Endothelial cell (in vitro differentiated cells): Measurements from ENCODE around the gene ZFYVE26. TPM values are rescaled to one million over a fixed set of nuclear protein-coding genes. Genes with fewer than 3 reads are reported as not detected.
A peak's percentile ranks its signal among the peaks of the same experiment; 100 is the strongest.

Experiments
- DNase-seq: peaks from one replicate; pipeline ENCODE4 v3.0.0; 2021; ENCODE audit warnings: low spot score
- H3K27ac Mint-ChIP-seq: one replicate; pipeline ENCODE4 v1.8.0; 2021; ENCODE audit warnings: mixed read lengths, inconsistent platforms; ENCODE audit not compliant: unreplicated experiment
- H3K27me3 Mint-ChIP-seq: one replicate; pipeline ENCODE4 v1.8.0; 2021; ENCODE audit warnings: mild to moderate bottlenecking, moderate library complexity, mixed read lengths, inconsistent platforms; ENCODE audit not compliant: unreplicated experiment
- H3K36me3 Mint-ChIP-seq: one replicate; pipeline ENCODE4 v1.8.0; 2021; ENCODE audit warnings: mild to moderate bottlenecking, low read depth, mixed read lengths, inconsistent platforms; ENCODE audit not compliant: unreplicated experiment
- H3K4me1 Mint-ChIP-seq: one replicate; pipeline ENCODE4 v1.8.0; 2021; ENCODE audit warnings: mild to moderate bottlenecking, mixed read lengths, inconsistent platforms; ENCODE audit not compliant: unreplicated experiment
- H3K4me3 Mint-ChIP-seq: one replicate; pipeline ENCODE4 v1.8.0; 2021; ENCODE audit warnings: mild to moderate bottlenecking, mixed read lengths, inconsistent platforms; ENCODE audit not compliant: unreplicated experiment
- H3K9me3 Mint-ChIP-seq: one replicate; pipeline ENCODE4 v1.8.0; 2021; ENCODE audit warnings: mixed read lengths, inconsistent platforms; ENCODE audit not compliant: unreplicated experiment
- CTCF ChIP-seq: fragments of 200-600 bp; sonication (generic); IDR thresholded peaks from one replicate; pipeline ENCODE4 v1.5.0; 2021; ENCODE audit warnings: antibody characterized with exemption; ENCODE audit not compliant: unreplicated experiment
- total RNA-seq: library from RNA; stranded (reverse); fragmentation: NEBNext Ultra II Directional; extraction: Animal tissue kit (Norgen Biotek cat#: 25700); gene quantifications from one replicate; pipeline ENCODE4 v1.2.1, GENCODE V29; 2021; ENCODE audit not compliant: unreplicated experiment

ZFYVE26 gene
- total RNA-seq, 1 donor from 2014 or later = 28.9 TPM

GRCh38 chr14:67815573-67816225 is 691 bp downstream of the ZFYVE26 start:
- no peak for DNase-seq
- Mint-ChIP-seq H3K9me3 (no peaks in the 10 kb centered on the region), H3K27ac (peak overlapping the region; percentile 98), H3K4me1 (peaks cover 21% of the 10 kb centered on the region), H3K27me3 (peaks cover 8% of the 10 kb centered on the region), H3K36me3 (peaks cover 15% of the 10 kb centered on the region), H3K4me3 (peak overlapping the region; percentile 96)
- no peak for TF ChIP-seq CTCF

- Mint-ChIP-seq H3K4me1 (peaks cover 15% of the 10 kb centered on the region), H3K4me3 (peak overlapping the region; percentile 96), H3K27ac (peak overlapping the region; percentile 64), H3K9me3 (no peaks in the 10 kb centered on the region), H3K36me3 (peaks cover 18% of the 10 kb centered on the region), H3K27me3 (peaks cover 8% of the 10 kb centered on the region)
- DNase-seq = no peak
- no peak for TF ChIP-seq CTCF
These were observed 1.6 kb downstream of the ZFYVE26 start for GRCh38 chr14:67814821-67815220.

GRCh38 chr14:67806246-67806645 is 10.1 kb downstream of the ZFYVE26 start:
- H3K4me1 Mint-ChIP-seq = no peaks in the 10 kb centered on the region
- no peak overlapping the region for H3K27ac Mint-ChIP-seq
- H3K36me3 Mint-ChIP-seq = peaks cover 30% of the 10 kb centered on the region
- DNase-seq = no peak
- no peaks in the 10 kb centered on the region for H3K9me3 Mint-ChIP-seq
- no peaks in the 10 kb centered on the region for H3K27me3 Mint-ChIP-seq
- no peak for TF ChIP-seq CTCF
- no peak overlapping the region for H3K4me3 Mint-ChIP-seq

- H3K27ac Mint-ChIP-seq = no peak overlapping the region
- peaks cover 1% of the 10 kb centered on the region for H3K27me3 Mint-ChIP-seq
- H3K36me3 Mint-ChIP-seq = peaks cover 16% of the 10 kb centered on the region
- TF ChIP-seq CTCF = no peak
- peaks cover 3% of the 10 kb centered on the region for H3K4me1 Mint-ChIP-seq
- DNase-seq = no peak
- no peak overlapping the region for H3K4me3 Mint-ChIP-seq
- no peaks in the 10 kb centered on the region for H3K9me3 Mint-ChIP-seq
These were observed 15.6 kb downstream of the ZFYVE26 start for GRCh38 chr14:67800743-67801142.

GRCh38 chr14:67798731-67799130 is 17.7 kb downstream of the ZFYVE26 start:
- Mint-ChIP-seq H3K27me3 (peaks cover 1% of the 10 kb centered on the region), H3K9me3 (no peaks in the 10 kb centered on the region), H3K4me3 (no peak overlapping the region), H3K27ac (no peak overlapping the region), H3K36me3 (peaks cover 21% of the 10 kb centered on the region), H3K4me1 (peaks cover 3% of the 10 kb centered on the region)
- no peak for TF ChIP-seq CTCF
- DNase-seq = no peak
